ES-I3 (cell line): ENCODE measurements around the gene RAMAC.
"Not testable (repeated sequence)": the region's sequence is repeated elsewhere in the genome, so short reads cannot be mapped to it uniquely, and the experiment has no call there.

Experiments
- H3K36me3 ChIP-seq: 2 replicates; pipeline ENCODE4 v1.6.1; 2013; ENCODE audit warnings: mild to moderate bottlenecking, low read length, control low read depth, moderate library complexity; ENCODE audit not compliant: insufficient read depth
- H3K4me1 ChIP-seq: 2 replicates; pipeline ENCODE4 v1.6.1; 2013; ENCODE audit warnings: mild to moderate bottlenecking, control low read depth, low read length; ENCODE audit not compliant: insufficient read depth
- H3K9ac ChIP-seq: 2 replicates; pipeline ENCODE4 v1.6.1; 2013; ENCODE audit warnings: low read depth, mild to moderate bottlenecking, low read length, moderate library complexity
- H3K9me3 ChIP-seq: 2 replicates; pipeline ENCODE4 v1.6.1; 2013; ENCODE audit warnings: mild to moderate bottlenecking, low read length, moderate library complexity; ENCODE audit not compliant: control insufficient read depth, insufficient read depth

Gene RAMAC

GRCh38 chr15:82977076-82977475 is 8.9 kb upstream of the RAMAC start:
- Histone ChIP-seq H3K4me1 (no peaks in the 10 kb centered on the region), H3K9me3 (no peaks in the 10 kb centered on the region), H3K9ac (no peak overlapping the region), H3K36me3 (no peaks in the 10 kb centered on the region)

GRCh38 chr15:82978438-82978837 is 7.6 kb upstream of the RAMAC start:
- no peaks in the 10 kb centered on the region for H3K36me3 ChIP-seq
- H3K4me1 ChIP-seq, result no peaks in the 10 kb centered on the region
- H3K9me3 ChIP-seq, result no peaks in the 10 kb centered on the region
- H3K9ac ChIP-seq, result no peak overlapping the region

- Histone ChIP-seq H3K36me3 (no peaks in the 10 kb centered on the region), H3K9ac (no peak overlapping the region), H3K4me1 (no peaks in the 10 kb centered on the region), H3K9me3 (no peaks in the 10 kb centered on the region)
These were observed 6.3 kb upstream of the RAMAC start for GRCh38 chr15:82979726-82980125.

- Histone ChIP-seq H3K36me3 (no peaks in the 10 kb centered on the region), H3K4me1 (no peaks in the 10 kb centered on the region), H3K9me3 (no peaks in the 10 kb centered on the region), H3K9ac (no peak overlapping the region)
These were observed 5.0 kb upstream of the RAMAC start for GRCh38 chr15:82980981-82981380.

GRCh38 chr15:82986442-82986780 is 401 bp downstream of the RAMAC start:
- H3K9me3 ChIP-seq, result no peaks in the 10 kb centered on the region
- no peaks in the 10 kb centered on the region for H3K36me3 ChIP-seq
- no peaks in the 10 kb centered on the region for H3K4me1 ChIP-seq
- H3K9ac ChIP-seq, result peak overlapping the region; percentile 93

- H3K9me3 ChIP-seq, result no peaks in the 10 kb centered on the region
- H3K36me3 ChIP-seq, result no peaks in the 10 kb centered on the region
- no peaks in the 10 kb centered on the region for H3K4me1 ChIP-seq
These were observed 6.5 kb downstream of the RAMAC start for GRCh38 chr15:82992436-82992998.

GRCh38 chr15:82993144-82993543 is 7.1 kb downstream of the RAMAC start:
- no peaks in the 10 kb centered on the region for H3K36me3 ChIP-seq
- H3K9me3 ChIP-seq, result no peaks in the 10 kb centered on the region
- H3K9ac ChIP-seq, result no peak overlapping the region
- no peaks in the 10 kb centered on the region for H3K4me1 ChIP-seq

More at GRCh38 chr15:82992436-82992998, 6.5 kb downstream of the RAMAC start:
- no peak overlapping the region for H3K9ac ChIP-seq

- Histone ChIP-seq H3K9me3 (0 out of 2 replicates have a peak, but pooled peaks cover 3% of the 10 kb centered on the region), H3K9ac (no peak overlapping the region), H3K4me1 (no peaks in the 10 kb centered on the region), H3K36me3 (no peaks in the 10 kb centered on the region)
These were observed 9.1 kb downstream of the RAMAC start for GRCh38 chr15:82995076-82995475.

- Histone ChIP-seq H3K4me1 (no peaks in the 10 kb centered on the region), H3K36me3 (no peaks in the 10 kb centered on the region), H3K9me3 (0 out of 2 replicates have a peak, but pooled peaks cover 3% of the 10 kb centered on the region), H3K9ac (no peak overlapping the region)
These were observed 9.9 kb downstream of the RAMAC start for GRCh38 chr15:82995938-82996337.

GRCh38 chr15:82999426-82999825 is 13.4 kb downstream of the RAMAC start:
- Histone ChIP-seq H3K9ac (no peak overlapping the region), H3K4me1 (no peaks in the 10 kb centered on the region), H3K36me3 (no peaks in the 10 kb centered on the region), H3K9me3 (0 out of 2 replicates have a peak, but pooled peaks cover 3% of the 10 kb centered on the region)

GRCh38 chr15:82999905-83000671 is 14.1 kb downstream of the RAMAC start:
- Histone ChIP-seq H3K9ac (no peak overlapping the region), H3K36me3 (no peaks in the 10 kb centered on the region), H3K9me3 (0 out of 2 replicates have a peak, but pooled peaks cover 3% of the 10 kb centered on the region), H3K4me1 (no peaks in the 10 kb centered on the region)

- H3K36me3 ChIP-seq, H3K9ac ChIP-seq, H3K4me1 ChIP-seq, H3K9me3 ChIP-seq: not testable (repeated sequence)
These were observed 14.6 kb downstream of the RAMAC start for GRCh38 chr15:83000672-83001031.

GRCh38 chr15:83010709-83011270 is 24.8 kb downstream of the RAMAC start:
- Histone ChIP-seq H3K36me3 (peaks cover 3% of the 10 kb centered on the region; the same call in 1 of the 2 replicates), H3K9me3 (no peaks in the 10 kb centered on the region), H3K4me1 (0 out of 2 replicates have a peak, but pooled peaks cover 4% of the 10 kb centered on the region), H3K9ac (peak overlapping the region; percentile 89)

GRCh38 chr15:83011271-83012075 is 25.5 kb downstream of the RAMAC start, which contains the start of gene C15orf40:
Gene C15orf40 (minus strand): TSS chr15:83011639. CDS start chr15:83011607, 32 bp downstream.
- Histone ChIP-seq H3K36me3 (peaks cover 3% of the 10 kb centered on the region; the same call in 1 of the 2 replicates), H3K9me3 (no peaks in the 10 kb centered on the region), H3K4me1 (0 out of 2 replicates have a peak, but pooled peaks cover 4% of the 10 kb centered on the region), H3K9ac (peak within 1 kb of the TSS; percentile 89)
